Stimulated activated naive CD8-positive, alpha-beta T cell treated with anti-CD3 and anti-CD28 coated beads, Interleukin-15, Interleukin-2, amounts not matched to agents 100 U/mL and 50 U/mL, for 24 hours (primary cell): Measurements from ENCODE around the gene ZNF532.

Experiments used
- ATAC-seq: fragments of 150-1000 bp; cut with Tn5 transposase; one replicate; pipeline ENCODE4 v1.10.0; 2021
- DNase-seq: peaks from one replicate; pipeline ENCODE4 v3.0.0; 2021

ZNF532 gene

DNA sequence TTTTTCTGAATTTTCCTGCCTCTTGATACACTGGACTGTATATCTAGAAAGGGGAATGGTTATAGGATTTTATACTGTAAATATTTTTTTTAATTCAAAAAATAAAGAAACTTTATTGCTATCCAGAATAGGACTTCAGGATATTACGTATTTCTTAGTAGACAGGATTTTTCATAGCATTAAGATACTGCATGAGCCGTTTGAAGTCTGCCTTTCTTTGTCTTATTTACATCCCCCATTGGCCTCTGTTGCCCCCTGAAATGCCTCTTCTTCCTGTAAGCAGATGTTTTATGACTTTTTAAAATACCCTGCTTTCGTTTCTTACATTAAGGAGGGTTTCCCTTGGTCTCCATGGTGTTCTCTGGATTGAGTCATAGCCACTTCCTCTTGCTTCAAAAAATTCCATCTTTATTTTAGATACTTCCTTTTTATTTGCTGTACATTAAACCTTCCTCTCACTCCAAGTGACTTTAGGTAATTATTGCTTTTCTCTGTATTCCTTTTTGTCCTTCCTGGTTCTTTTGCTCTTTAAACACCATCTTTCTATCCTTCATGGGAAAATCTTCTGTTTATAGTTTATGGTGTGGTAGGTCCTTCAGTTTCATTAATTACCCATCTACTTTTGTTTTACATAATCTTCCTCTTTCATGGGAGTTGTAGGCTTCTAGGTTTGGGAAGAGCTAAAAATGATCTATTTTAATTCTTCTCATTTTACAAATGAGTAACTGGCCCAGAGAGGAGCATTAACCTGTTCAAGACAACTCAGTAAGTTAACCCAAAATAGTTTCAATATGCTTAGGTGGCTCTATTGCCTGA, 72.6 kb downstream of the ZNF532 start:
- DNase-seq (no peak), ATAC-seq (no peak)

DNA sequence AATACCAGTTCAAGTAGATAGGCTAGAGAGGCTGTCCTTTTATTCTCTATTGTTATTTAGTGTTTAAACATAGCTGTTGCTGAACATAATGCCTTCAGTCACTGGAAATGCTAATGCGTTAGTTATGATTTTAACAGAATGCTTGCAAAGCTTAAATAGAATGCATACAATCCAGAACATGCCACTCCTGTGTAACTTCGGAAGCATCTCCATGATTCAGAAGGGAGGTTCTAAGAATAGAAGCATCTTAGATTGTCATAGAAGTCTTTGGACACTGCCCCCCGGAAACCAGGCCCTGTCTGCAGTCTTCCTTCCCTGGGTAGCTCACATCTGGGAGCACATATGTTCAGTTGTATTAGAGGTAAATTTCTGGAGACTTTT, 73.2 kb downstream of the ZNF532 start:
- ATAC-seq, result no peak
- no peak for DNase-seq

DNA sequence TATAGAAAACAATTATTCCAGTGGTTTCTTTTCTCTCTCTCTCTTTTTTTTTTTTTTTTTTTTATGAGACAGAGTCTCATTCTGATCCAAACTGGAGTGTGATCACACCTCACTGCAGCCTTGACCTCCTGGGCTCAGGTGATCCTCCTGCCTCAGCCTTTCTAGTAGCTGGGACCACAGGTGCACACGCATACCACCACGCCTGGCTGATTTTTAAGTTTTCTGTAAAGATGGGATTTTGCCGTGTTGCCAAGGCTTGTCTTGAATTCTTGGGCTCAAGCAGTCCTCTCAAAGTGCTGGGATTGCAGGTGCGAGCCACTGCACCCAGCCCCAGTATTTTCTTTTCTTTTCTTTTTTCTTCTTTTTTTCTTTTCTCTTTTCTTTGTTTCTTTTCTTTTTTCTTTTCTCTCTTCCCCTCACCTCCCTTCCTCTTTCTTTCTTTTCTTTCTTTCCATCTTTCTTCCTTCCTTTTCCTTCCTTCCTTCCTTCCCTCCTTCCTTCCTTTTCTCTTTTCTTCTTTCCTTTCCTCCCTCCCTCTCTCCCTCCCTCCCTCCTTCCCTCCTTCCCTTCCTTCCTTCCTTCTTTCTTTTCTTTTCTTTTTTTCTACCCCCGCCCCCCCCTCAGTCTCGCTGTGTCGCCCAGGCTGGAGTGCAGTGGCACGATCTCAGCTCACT, 76.9 kb downstream of the ZNF532 start:
- no peak for DNase-seq
- no peak for ATAC-seq

DNA sequence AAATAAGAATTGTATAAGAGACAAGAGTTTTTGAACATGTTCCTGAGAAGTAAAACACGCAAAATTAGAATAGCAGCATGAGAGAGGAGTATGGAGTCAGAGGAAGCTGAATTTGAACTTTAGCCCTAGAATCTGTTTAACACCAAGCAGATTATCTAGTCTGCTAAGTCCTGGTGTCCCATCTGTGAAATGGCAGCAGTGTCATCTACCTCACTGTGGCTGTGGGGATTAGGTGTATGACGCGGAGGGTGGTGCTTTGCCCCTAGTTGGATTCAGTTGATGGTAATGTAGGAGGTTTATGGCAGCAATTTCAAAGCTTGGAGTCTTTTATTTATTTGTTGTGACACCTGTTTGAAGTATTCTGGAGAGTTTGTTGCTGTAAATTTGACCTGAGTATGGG, 79.2 kb downstream of the ZNF532 start:
- no peak for ATAC-seq
- DNase-seq, result no peak

DNA sequence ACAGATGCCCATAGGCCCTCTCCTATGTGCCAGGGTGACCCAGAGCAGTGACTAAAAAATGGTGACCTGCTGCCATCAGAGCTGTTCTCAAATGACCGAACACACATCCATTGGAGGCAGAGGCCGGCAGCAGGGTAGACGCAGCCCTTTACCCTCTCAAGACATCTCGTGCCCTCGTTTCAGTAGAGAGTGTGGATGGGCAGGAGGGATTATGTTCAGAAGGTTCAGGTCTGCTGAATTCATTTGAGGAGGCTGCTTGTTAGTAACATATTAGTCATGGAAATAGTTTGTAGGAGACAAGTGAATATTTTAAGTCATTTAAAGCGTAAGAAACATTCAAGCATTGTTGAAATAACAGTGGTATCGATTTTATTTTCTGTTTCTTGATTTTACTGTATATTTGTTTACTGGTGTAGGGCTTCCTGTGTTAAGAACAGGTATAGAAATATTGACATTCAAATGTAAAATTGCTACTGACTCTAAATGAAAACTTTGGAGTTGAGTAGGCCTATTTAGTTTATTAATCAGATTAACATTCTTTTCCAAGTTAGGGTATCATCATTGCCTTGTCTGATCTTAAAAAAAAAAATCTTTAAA, 82.6 kb downstream of the ZNF532 start:
- ATAC-seq, result peak; percentile 32
- DNase-seq, result no peak

DNA sequence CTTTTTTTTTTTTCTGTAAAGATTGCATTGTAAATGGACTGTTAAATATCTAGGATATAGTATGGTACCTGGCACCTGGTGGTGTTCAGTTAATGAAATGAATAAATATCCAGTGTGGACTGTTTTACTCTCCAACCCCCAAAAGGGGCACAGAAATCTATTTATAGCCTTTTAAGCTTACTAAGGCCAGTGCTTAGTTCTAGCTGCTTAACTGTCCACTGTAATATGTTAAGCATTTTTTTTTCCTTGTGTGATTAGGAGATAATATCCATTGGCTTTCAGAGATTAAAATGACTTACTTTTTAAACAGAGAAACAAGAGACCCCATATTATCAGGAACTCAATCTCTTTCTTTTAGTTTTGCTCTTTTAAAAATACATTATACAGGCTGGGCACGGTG, 84.4 kb downstream of the ZNF532 start:
- no peak for ATAC-seq

DNA sequence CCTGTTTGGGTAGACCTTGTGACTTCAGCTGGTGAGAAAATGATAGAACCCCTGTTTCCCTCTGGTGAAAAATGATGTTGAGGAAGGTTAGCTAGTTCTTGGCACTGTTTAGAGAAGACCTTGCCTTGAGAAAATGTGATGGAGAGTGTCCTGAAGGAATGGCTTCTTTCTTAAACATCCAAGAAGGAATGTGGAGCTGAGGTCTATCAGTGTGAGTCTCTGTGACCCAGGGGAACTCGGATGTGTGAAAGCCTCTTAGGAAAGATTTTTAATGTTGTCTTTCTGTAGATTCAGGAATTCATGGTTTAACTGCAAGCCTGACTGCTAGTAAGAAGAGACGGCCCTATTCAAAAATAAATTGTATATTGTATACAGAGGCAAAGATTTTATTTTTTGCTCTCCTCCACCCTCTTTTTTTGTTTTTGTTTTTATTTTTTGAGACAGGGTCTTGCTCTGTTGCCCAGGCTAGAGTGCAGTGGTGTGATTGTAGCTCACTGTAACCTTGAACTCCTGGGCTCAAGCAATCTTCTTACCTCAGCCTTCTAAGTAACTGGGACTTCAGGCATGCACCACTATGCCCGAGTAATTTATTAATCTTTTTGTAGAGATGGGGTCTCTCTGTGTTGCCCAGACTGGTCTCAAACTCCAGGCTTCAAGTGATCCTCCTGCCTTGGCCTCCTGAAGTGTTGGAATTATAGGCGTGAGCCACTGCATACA, 87.5 kb downstream of the ZNF532 start:
- no peak for DNase-seq
- ATAC-seq, result no peak

More for the DNA sequence above, 84.4 kb downstream of the ZNF532 start:
- no peak for DNase-seq

DNA sequence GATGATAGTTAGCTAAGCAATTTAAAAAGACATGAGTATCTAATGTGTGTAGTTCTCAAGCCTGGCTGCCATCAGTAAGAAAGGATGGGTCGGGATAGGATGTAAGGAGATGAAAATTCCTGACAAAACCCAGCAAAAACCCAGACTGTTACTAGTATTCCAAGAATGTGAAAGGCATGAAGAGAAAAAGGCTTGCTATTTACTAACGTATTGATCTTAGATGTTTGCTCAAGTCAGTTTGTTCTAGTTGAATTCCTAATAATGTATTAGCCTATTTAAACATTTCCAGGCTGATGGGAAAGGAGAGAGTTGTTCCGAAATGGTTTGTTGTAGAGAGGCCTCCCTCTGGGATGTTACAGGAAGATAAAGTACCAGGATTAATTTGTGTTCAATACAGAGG, 88.2 kb downstream of the ZNF532 start:
- no peak for DNase-seq
- no peak for ATAC-seq

DNA sequence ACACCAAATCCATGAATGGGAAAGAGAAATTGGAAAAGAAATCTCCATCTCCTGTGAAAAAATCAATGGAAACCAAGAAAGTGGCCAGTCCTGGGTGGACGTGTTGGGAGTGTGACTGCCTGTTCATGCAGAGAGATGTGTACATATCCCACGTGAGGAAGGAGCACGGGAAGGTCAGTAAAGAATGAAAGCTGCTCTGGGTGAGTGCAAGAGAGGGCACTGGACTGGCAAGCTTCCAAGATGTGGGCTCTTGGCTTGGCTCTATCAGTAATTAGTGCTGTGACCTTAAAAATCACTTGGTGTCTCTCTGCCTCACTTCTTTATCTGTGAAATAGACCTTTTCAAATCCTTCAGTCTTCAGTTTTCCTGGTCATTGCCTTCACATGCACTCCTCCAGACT, 89.0 kb downstream of the ZNF532 start:
- DNase-seq (no peak), ATAC-seq (no peak)

DNA sequence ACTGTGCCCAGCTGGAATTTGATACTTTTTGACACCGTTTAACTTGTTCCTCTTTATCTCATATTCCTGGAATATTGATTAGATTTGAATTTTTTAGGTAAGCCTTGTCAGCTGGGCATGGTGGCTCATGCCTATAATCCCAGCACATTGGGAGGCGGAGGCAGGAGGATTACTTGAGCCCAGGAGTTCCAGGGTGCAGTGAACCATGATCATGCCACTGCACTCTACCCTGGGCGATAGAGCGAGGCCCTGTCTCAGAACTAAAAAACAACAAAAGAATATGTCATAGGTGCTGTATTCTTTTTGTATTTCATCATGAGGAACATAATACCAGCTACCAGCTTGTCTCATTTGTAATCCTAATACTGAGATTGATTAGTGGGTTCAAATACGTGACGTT, 90.3 kb downstream of the ZNF532 start:
- ATAC-seq (no peak), DNase-seq (no peak)

DNA sequence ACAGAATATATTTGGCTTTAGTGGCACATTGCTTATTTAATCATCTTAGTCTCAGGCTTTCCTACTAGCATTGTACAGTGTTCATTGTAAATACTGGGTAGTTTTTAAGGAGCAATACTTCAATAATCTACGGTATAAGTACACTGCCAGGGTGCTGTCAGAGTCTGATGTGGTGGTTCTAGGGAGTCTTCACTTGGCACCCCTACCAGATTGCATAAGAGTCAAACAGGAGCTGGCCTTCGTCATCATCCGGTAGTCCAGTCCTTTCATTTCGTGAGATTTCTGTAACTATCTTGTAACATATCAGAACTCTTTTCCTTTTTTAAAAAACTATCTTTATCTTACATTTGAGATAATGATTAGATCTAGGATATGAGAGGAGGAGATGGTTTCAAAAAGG, 91.1 kb downstream of the ZNF532 start:
- DNase-seq (no peak), ATAC-seq (no peak)

DNA sequence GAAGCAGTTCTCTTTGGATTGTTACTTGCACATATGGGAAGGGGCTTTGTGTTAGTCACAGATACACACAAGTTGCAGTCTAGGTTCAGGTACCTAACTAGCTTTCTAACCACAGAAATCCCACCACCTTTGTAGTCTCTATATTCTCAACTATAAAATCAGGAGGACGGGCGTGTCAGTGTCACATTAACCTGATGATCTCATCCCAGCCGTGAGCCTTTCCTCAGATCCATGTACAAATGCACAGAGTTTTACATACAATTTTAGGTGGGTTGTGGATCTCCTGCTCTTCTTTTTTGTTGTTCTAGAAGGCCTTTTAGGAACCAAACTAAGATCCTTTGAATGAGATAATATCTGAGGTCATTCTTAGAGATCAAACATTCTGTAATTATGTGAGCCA, 94.0 kb downstream of the ZNF532 start:
- DNase-seq, result no peak
- ATAC-seq, result no peak

DNA sequence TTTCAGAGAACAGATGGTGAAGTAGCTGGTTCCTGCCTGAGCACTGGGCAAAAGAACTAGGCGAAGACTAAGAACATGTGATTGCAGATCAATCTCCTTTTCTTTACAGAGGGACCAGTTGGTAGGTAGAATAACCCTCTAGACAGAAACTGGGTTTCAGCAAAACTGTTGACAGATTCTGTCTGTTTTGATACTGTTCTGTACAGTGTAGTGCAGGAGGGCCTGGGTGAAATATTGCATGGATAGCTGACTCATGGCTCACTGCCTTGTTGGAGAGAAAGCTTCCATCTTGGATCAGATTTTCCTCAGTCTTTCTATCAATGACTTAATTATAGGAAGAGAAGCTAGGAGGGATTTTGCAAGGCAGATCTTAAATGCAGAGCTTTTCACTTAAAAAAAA, 95.8 kb downstream of the ZNF532 start:
- ATAC-seq, result no peak

DNA sequence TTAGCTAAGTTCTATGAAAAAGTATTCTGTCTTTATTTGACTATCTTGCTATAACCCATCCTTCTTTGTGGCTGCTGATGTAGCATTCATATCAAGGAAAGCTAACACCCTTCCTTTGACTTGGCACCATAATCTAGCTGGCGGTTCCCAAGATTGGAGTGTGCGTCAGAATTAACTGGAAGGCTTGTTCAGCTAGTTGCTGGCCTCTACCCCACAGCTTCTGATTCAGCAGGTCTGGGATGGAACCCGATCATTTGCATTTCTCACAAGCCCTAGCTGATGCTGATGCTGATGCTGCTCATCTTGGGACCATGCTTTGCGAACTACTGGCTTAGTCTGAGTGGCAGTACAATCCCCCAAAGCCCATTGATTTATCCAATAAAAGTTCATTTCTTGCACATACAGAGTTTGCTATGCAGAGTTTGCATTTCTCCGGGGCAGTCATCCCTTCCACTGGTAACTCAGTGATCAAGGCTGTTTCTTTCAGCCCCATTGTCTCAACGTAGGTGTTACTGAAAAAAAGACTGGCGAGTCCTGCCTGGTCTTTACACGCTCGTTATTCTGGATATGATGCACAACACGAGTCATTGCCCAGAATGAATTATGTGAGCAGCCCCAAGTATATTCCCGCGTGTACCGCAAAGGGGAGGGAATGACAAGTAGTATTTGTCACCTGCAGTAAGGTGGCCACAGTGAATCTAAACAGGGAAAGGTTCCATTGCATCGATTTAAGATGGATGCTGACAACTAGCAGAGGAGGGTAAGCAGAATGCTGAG, 96.5 kb downstream of the ZNF532 start:
- DNase-seq (no peak), ATAC-seq (no peak)

More for the DNA sequence above, 95.8 kb downstream of the ZNF532 start:
- no peak for DNase-seq

DNA sequence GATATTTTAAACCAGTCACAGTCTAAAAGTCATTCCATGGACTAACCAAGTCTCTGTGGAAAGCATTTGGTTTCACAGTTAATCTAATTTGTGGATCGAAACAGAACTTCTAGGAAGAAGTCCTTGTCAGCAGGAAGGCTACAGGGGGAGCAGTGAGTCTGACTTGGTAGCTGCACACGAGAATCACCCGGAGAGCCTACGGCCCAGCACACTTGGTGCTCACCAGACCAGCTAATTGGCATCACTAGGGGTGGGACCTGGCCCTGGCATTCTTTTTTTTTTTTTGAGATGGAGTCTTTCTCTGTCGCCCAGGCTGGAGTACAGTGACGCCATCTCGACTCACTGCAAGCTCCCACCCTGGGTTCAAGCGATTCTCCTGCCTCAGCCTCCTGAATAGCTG, 97.7 kb downstream of the ZNF532 start:
- no peak for ATAC-seq
- no peak for DNase-seq

DNA sequence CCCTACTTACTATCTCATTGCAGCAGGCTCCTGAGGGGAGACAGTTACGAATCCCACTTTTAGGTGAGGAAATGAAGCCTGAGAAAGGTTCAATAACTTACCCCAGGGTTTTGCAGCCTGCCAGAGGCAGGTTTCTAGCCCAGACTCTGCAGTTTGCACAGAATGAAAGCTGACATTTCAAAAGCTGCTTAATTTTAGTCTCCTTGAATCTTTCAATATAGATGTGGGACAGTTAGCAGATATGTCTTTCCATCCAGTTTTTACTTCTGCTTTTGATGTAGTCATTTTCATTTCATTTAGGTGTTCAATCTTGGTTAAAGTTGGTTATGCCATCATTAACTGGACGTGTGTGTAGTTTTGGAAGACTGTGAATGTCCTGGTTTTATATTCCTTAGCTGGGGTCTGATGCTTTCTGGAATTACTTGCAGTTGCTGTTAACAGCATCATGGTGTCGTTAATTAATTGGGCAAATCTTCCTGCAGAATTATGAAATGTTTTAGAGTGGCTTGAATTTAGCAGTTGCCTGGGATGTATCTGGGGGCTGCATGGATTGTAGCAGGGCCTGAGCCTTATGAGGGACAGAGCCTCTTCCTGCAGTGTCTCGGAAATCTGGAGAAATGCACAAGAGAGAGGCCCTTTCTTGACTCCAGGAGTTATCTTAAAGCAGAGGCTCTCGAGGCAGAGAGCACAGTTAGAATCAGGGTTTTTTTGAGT, 100.8 kb downstream of the ZNF532 start:
- DNase-seq, result no peak
- no peak for ATAC-seq

DNA sequence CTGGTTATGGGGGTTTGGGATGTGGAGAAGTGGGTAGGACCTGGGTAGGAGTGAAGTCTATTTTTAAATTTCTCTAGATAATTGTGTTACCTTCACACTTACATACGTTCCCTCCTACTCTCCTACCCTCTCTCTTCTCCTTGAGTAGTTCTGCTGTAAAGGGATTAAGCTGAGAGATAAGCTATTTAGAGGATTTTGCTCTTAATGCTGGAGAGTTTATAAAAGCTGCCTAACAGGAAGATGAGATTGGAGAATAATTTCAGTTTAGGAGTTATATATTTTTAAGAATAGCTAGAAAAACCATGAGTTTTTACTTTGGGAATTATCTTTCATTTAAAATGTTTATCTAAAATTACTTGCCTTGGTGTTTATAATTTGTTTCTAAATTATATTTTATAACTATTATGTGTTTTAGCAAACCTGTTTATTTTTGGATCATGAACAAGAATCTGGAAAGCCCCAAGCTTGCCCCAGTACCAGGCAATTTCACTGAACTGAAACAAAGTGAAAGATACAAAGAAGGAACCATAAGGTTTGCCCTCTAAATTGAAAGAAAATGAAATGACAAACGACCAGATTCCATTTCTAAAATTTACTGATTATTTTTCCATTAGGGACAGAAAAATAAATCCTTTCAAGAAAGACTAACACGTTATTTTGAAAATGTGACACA, 101.5 kb downstream of the ZNF532 start:
- ATAC-seq (no peak), DNase-seq (no peak)

DNA sequence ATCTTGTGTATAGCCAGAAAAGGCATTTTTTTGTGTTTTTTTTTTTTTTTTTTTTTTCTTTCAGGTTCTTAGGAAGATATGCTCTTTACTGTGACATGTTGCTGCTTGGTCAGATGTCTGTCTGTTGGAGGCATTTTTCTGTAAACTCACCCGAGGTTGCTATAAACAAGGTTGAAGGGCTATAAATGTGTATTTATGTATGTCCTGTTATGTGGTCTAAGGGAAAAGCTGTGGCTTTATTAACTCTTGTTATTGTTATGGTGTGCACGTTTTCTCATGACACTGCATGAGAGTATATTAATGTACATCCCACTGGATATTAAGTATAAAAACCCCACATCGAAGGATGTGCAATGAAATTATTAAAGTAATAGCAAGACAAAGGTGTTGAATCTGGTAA, 102.0 kb downstream of the ZNF532 start:
- DNase-seq, result no peak
- ATAC-seq, result no peak

DNA sequence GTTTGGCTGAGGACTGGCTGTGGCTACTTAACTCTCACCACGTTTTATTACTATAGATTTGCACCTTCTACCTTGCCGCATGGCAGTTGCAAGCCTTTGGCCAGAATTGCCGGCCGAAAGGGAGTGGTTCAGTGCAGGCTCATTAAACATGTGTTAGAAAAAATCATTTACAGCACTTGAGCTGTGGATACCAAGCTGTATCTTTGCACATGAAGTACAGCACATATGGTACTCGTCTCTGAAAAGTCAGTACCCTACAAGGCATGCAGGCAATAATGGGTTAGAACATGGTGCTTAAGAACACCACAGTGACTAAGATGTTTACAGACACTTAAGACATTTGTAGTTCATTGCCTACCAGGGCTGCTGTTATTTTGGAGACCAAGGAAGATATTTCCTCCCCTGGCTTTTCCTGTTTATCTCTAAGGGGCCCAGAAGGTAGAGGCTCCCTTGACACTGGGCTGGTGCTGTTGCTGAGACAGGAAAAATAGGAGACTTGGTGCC, 103.1 kb downstream of the ZNF532 start:
- DNase-seq (no peak), ATAC-seq (no peak)

DNA sequence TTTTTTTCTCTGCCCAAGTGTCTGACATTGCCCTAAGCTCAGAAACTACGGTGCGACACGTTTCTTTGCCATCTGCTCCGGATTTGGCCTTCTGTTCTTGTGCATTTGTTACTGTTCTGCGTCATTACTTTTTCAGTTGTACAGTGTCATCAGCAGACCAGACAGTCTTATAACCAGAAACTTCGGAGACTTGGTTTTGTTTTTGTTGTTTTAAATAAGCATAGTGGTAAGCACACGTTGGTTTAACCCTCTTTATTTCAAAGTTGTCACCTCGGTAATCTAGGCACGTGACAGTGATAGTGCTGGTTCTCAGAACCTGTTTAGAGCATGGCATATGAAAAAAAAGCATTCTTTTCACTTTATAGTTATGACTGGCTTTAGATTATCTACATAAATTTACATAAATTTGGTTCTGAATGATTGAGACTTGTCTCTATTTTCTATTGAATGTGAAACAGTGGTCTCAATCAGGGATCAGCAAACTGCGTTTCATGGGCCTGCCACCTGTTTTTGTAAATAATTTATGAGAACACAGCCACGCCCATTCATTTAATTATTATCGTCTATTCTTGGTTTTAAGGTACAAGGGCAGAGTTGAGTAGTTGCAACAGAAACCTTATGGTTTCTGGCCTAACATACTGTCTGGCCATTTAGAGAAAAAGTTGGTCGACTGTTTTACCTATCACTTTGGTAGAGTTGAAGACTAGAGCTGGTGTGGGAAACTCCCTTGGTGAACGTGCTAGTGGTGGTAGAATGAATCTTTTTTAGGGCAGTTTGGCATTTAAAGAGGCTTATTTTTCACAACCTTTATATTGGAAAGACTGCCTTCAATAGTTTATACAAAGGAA, 106.5 kb downstream of the ZNF532 start:
- ATAC-seq, result no peak
- no peak for DNase-seq
